OCI-M2 (cell line): ENCODE results near the gene VTA1.
"Not testable (repeated sequence)": the region's sequence is repeated elsewhere in the genome, so short reads cannot be mapped to it uniquely, and the experiment has no call there.

Source experiments
- DNase-seq: peaks from one replicate; lab custom pipeline; 2025; ENCODE audit not compliant: unreplicated experiment; lab: John Stamatoyannopoulos, UW

The VTA1 gene

DNA sequence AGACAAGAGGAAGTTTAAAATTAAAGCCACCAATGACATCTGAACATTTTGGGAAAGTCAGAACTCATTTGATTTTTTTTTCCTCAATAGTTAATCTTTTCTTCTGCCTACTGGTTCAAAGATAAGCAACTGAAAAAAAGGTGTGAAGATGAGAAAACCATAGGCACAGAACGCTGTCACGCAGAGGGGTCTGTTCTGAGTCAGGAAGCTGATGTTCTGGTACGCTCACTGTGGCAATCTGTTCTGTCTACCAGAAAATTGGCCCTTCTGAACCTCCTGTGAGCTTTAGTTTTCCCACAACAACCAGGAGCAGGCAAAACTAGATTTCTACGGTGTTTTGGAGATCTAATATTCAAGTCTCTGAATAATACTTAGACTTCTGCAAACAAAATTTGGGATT lies 78.1 kb downstream of the VTA1 start:
- DNase-seq, result no peak

GRCh38 chr6:142225552-142225951 lies 78.5 kb downstream of the VTA1 start:
- no peak for DNase-seq

GRCh38 chr6:142226731-142227130 lies 79.7 kb downstream of the VTA1 start:
- DNase-seq, result no peak

DNA sequence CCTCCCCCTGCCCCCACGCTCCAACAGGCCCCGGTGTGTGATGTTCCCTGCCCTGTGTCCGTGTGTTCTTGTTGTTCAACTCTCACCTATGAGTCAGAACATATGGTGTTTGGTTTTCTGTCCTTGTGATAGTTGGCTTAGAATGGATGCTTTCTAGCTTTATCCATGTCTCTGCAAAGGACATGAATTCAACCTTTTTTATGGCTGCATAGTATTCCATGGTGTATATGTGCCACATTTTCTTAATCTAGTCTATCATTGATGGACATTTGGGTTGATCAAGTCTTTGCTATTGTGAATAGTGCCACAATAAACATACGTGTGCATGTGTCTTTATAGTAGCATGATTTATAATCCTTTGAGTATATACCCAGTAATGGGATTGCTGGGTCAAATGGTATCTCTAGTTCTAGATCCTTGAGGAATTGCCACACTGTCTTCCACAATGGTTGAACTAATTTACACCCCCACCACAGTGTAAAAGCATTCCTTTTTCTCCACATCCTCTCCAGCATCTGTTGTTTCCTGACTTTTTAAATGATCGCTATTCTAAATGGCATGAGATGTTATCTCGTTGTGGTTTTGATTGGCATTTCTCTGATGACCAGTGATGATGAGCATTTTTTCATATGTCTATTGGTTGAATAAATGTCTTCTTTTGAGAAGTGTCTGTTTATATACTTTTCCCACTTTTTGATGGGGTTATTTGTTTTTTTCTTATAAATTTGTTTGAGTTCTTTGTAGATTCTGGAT lies 82.6 kb downstream of the VTA1 start:
- DNase-seq, result not testable (repeated sequence)

GRCh38 chr6:142232206-142233044 lies 85.4 kb downstream of the VTA1 start:
- DNase-seq, result not testable (repeated sequence)

- DNase-seq, result no peak
Measured at GRCh38 chr6:142233945-142234682, 87.1 kb downstream of the VTA1 start.

- no peak for DNase-seq
Measured at GRCh38 chr6:142235272-142235671, 88.2 kb downstream of the VTA1 start.

DNA sequence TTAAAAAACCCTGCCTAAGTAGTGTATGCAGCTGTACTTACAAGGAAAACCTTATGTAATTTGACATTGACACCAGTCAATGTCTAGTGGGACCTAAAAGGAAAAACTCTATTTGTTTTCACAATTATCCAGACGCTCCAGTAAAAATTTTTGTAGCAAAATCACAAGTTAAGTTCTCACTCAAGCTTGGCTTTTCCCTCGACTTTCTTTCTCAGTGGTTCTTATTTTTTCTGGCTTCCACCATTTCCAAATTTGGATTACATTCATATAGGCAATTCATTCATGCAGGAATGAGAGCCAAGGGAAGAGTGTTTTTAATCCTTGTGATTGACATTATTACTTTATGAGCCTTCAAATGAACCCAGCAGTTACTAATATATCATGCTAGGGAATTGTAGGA lies 88.7 kb downstream of the VTA1 start:
- no peak for DNase-seq

- no peak for DNase-seq
Measured at GRCh38 chr6:142236691-142237090, 89.6 kb downstream of the VTA1 start.

DNA sequence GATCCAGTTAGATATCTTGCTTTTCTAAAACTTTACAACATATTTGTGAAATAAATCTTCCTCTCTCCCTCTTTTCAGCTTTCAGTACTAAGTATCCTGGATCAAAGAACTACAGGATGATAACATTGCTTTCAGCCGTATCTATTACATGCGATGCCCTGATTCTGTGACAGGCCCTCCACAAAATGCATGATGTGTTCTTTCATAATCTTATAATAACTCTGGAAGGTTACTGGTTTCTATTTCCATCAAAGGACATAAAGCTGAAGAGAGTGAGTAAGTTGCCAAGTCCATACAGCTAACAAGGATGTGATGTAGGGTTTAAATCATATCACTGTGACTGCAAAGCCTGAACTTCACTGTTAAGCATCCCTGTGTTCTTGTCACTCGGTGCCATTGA lies 91.8 kb downstream of the VTA1 start:
- DNase-seq, result no peak

GRCh38 chr6:142240179-142240578 lies 93.1 kb downstream of the VTA1 start:
- no peak for DNase-seq

GRCh38 chr6:142241061-142241460 lies 94.0 kb downstream of the VTA1 start:
- DNase-seq, result no peak

DNA sequence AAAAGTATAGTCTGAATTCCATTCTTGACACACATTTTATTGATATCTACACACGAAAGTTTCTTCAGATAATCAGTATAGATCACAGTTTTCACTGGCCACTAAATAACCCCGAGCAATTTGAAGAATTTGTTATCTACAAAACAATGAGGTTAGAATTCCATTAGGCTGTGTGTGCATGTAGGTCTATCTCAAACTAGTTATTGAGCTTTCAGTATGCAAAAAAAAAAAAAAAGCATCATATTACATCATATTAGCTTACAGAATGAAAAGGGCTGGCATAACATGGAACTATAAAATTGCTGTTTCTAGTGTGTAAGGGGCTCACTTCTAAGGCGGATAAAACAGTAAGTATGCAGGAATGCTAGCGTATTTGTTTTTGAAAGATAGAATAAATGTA lies 95.2 kb downstream of the VTA1 start:
- no peak for DNase-seq

GRCh38 chr6:142246960-142247359 lies 99.9 kb downstream of the VTA1 start:
- no peak for DNase-seq

DNA sequence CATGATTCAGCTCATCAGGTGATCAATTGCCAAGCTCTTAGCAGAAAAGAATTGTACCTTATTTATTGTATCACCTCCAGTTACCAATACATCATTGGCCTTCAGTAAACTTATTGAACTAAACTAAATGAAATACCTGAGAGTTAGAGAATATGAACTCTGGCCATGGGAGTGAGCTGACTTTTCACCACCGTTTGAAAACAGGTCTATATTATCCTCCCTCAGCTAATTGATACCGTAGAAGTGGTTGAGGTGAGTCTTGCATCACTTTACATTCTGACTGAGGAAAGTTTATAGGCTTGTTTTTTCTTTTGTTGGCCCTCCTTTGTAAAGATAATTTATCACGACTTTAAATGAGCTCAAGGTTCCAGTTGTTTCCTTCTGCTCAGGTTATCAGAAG lies 102.2 kb downstream of the VTA1 start:
- DNase-seq, result no peak

GRCh38 chr6:142251930-142252445 lies 104.9 kb downstream of the VTA1 start:
- no peak for DNase-seq

GRCh38 chr6:142254513-142254912 lies 107.5 kb downstream of the VTA1 start:
- DNase-seq, result no peak

DNA sequence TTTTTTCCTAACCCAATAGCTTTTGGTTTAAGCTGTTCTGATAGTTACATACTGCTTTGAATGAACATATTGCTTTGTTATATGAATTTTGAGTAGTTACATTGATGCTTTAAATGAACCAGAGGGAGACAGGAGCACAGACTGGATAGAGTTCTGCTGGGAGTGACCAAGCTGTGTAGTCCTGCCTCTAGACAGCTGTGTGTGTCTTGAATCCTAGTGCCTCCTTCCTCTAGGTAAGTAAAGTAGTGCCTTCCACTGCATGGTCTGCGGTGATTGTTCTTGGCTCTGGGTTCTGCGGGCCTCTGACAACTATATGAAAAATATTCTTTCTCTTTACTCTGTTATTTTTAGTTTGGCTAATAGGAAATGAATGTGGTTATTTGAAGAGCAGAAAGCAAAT lies 108.7 kb downstream of the VTA1 start:
- DNase-seq, result no peak

DNA sequence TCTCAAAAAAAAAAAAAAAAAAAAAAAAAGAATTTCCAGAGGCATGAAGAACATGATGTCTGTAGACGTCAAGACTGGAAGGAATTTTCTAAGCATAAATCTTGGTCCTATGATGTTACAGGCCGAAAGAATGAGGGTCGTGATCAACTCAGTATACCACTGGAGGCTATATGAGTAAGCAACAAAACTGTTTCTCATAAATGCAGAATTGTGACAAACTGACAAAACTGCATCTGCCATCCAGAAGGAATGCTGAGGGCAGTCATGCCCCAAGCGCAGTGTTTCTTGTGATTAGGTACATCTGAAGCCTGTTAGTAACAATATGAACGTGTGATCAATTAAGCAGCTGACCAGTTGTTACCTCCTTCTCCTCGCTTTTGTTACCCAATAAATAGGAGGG lies 111.2 kb downstream of the VTA1 start:
- DNase-seq, result no peak

DNA sequence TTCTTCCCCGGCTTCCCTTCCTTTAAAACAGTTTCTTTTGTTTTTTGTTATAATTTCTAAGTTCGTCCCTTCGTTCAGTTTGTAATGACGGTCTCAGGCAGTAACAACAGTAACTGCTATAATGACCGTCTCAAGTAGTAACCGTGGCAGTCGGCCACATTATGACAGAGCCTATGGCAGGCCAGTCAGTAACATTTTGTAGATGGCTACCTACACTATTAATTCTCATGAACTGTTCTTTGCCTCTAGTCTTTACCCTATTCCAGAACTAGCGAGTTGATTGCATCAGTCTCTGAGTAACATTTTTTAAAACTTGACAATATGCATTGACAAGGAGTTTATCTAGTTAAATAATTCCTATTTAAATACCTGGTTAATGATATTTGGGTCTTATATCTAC lies 111.7 kb downstream of the VTA1 start:
- DNase-seq, result no peak

DNA sequence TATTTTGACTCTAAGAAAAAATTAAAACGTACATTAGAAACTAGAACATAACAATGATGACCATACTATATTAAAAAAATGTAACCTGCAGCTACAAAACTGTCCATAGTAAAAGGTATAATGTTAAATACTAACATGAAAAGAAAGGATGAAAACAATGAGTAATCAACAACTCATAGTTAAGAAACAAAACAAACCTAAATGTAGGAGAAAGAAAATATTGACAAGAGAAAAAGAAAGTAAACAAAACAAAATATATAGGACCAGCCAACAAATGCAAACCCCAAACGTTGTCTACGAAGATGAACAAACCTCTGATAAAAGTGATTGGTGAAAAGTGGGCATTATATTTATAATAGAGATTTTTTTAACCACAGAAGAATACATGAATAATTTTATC lies 113.7 kb downstream of the VTA1 start:
- DNase-seq, result no peak

GRCh38 chr6:142262231-142262630 lies 115.2 kb downstream of the VTA1 start:
- DNase-seq, result no peak
